ENCODE measurements around the gene AMFR. TPM values are rescaled to one million over a fixed set of nuclear protein-coding genes. Genes with fewer than 3 reads are reported as not detected.

The AMFR gene
- total RNA-seq, 1 experiment from 2014 or later, result 25.6 TPM

DNA sequence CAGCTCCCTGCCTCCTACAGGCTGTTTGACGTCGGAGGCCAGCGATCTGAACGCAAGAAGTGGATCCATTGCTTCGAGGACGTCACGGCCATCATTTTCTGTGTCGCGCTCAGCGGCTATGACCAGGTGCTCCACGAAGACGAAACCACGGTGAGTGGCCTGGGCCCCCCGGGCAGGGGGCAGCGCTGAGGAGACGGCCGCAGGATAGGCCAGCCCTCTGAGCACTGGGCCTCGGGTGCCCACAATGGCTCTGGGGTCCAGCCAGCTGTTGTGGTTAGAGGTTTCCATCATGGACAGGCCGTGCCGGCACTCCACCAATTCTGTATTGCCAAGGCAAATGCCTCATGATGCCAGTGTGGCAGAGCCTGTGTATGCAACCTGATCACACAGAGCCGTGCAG, 88.6 kb downstream of the AMFR start:
- Histone ChIP-seq H3K56ac (ENCODE audit: insufficient read length, low read depth, low read length) (no peak overlapping the region), H3K27me3 (ENCODE audit: insufficient read depth, low read length) (no peaks in the 10 kb centered on the region), H3K79me1 (ENCODE audit: insufficient read depth, low read depth, low read length, poor library complexity, severe bottlenecking) (no peaks in the 10 kb centered on the region), H3T11ph (ENCODE audit: low read length) (no peak overlapping the region), H2BK20ac (ENCODE audit: low read depth, low read length, poor library complexity, severe bottlenecking) (no peak overlapping the region), H2BK120ac (ENCODE audit: low read depth, low read length, poor library complexity, severe bottlenecking) (no peak overlapping the region), H3K9me3 (ENCODE audit: control insufficient read depth, low read depth, low read length) (no peaks in the 10 kb centered on the region), H4K91ac (ENCODE audit: insufficient read length, low read depth, low read length) (no peak overlapping the region), H3K9ac (ENCODE audit: extremely low read depth, insufficient read length, low read length) (no peak overlapping the region), H3K27ac (ENCODE audit: insufficient read length, low read depth, low read length) (no peak overlapping the region), H3K4me2 (ENCODE audit: insufficient read depth, insufficient read length, low read length) (no peak overlapping the region), H4K5ac (ENCODE audit: insufficient read length, low read depth, low read length) (no peak overlapping the region), H2BK12ac (ENCODE audit: insufficient read length, low read depth, low read length) (no peak overlapping the region), H3K14ac (ENCODE audit: insufficient read depth, low read length) (no peak overlapping the region), H3K23me2 (ENCODE audit: insufficient read length, low read depth, low read length, poor library complexity, severe bottlenecking) (no peaks in the 10 kb centered on the region), H2AFZ (ENCODE audit: low read length) (no peak overlapping the region), H3K23ac (ENCODE audit: insufficient read length, low read depth, low read length) (no peak overlapping the region), H3K79me2 (ENCODE audit: insufficient read depth, low read length) (no peaks in the 10 kb centered on the region), H3K18ac (ENCODE audit: insufficient read length, low read depth, low read length) (no peak overlapping the region), H2BK5ac (ENCODE audit: insufficient read length, low read length) (no peak overlapping the region), H4K8ac (replicated peaks; ENCODE audit: insufficient read length, low read depth, low read length) (no peak overlapping the region), H3K4me1 (ENCODE audit: insufficient read depth, low read length) (no peaks in the 10 kb centered on the region), H2AK5ac (ENCODE audit: insufficient read length, low read length) (no peak overlapping the region), H4K20me1 (ENCODE audit: control insufficient read depth, insufficient read depth, insufficient read length) (no peaks in the 10 kb centered on the region), H3K4ac (ENCODE audit: low read depth, low read length) (no peak overlapping the region), H2BK15ac (ENCODE audit: low read depth, low read length) (no peak overlapping the region)
- no CpG with 5 or more reads among the region's 21 CpGs for WGBS (ENCODE audit: extremely low coverage, insufficient read length, low lambda C conversion rate)
- Mint-ChIP-seq H3K4me1 (no peaks in the 10 kb centered on the region), H3K4me3 (no peak overlapping the region), H3K27ac (no peak overlapping the region), H3K36me3 (ENCODE audit: insufficient read depth in 1 of 3, low read depth in 3 of 3) (peaks cover 0 to 3% (median 0%) of the 10 kb centered on the region in 3 experiments; a peak in 4 of 7 replicates), H3K27me3 (ENCODE audit: low read depth) (peaks cover 1% of the 10 kb centered on the region; the same call in 1 of the 2 replicates), H3K9me3 (no peaks in the 10 kb centered on the region)
- TF ChIP-seq, protein P1, sequence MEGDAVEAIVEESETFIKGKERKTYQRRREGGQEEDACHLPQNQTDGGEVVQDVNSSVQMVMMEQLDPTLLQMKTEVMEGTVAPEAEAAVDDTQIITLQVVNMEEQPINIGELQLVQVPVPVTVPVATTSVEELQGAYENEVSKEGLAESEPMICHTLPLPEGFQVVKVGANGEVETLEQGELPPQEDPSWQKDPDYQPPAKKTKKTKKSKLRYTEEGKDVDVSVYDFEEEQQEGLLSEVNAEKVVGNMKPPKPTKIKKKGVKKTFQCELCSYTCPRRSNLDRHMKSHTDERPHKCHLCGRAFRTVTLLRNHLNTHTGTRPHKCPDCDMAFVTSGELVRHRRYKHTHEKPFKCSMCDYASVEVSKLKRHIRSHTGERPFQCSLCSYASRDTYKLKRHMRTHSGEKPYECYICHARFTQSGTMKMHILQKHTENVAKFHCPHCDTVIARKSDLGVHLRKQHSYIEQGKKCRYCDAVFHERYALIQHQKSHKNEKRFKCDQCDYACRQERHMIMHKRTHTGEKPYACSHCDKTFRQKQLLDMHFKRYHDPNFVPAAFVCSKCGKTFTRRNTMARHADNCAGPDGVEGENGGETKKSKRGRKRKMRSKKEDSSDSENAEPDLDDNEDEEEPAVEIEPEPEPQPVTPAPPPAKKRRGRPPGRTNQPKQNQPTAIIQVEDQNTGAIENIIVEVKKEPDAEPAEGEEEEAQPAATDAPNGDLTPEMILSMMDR (conservative IDR thresholded peaks at IDR 0.05), result no peak
- no peak for DNase-seq
